Cardiac muscle cell (in vitro differentiated cells and primary cell): ENCODE measurements around the gene FAM167B. TPM values are rescaled to one million over a fixed set of nuclear protein-coding genes. Genes with fewer than 3 reads are reported as not detected.

ENCODE experiments used
- DNase-seq, 2 donors: peaks; one replicate each; pipeline versions ENCODE4 v3.0.0 to v3.0.0-alpha.2; 2010 to 2017; ENCODE audit warnings: low read depth in 1 of 2, low spot score in 1 of 2
- H3K27ac ChIP-seq: fragments of 200-600 bp; sonication (generic); 2 replicates; pipeline ENCODE4 v1.5.1; 2016
- H3K27me3 ChIP-seq: fragments of 200-600 bp; sonication (generic); 2 replicates; pipeline ENCODE4 v1.6.0; 2016; ENCODE audit warnings: control low read depth
- H3K36me3 ChIP-seq: fragments of 200-600 bp; sonication (generic); 2 replicates; pipeline ENCODE4 v1.5.1; 2016; ENCODE audit warnings: control low read depth
- H3K4me1 ChIP-seq: fragments of 200-600 bp; sonication (generic); 2 replicates; pipeline ENCODE4 v1.8.1; 2017; ENCODE audit warnings: low read depth, mild to moderate bottlenecking, mixed run types
- H3K4me3 ChIP-seq: fragments of 200-600 bp; sonication (generic); 2 replicates; pipeline ENCODE4 v1.5.1; 2016; ENCODE audit warnings: mild to moderate bottlenecking
- H3K9me3 ChIP-seq: fragments of 200-600 bp; sonication (generic); 2 replicates; pipeline ENCODE4 v1.5.1; 2017; ENCODE audit warnings: low read depth, mild to moderate bottlenecking, control low read depth
- CTCF ChIP-seq: IDR thresholded peaks from 2 replicates; pipeline ENCODE4 v1.5.1; 2012; ENCODE audit warnings: low read depth, mild to moderate bottlenecking, low read length
- polyA plus RNA-seq: library from polyadenylated mRNA; unstranded; fragments of >200 nt; fragmentation: Nextera tagmentation; extraction: Ambion mirVana; gene quantifications from 2 replicates; pipeline ENCODE4 v1.2.1, GENCODE V29; 2016
- total RNA-seq: library from RNA; depleted of rRNA; stranded (reverse); fragments of >200 nt; gene quantifications from 2 replicates; pipeline ENCODE4 v1.2.3, GENCODE V29; 2016

The FAM167B gene
- total and polyA plus RNA-seq, 2 experiments from 2014 or later = 1.2 to 2.1 TPM

- Histone ChIP-seq H3K4me3 (no peak within 1 kb of the TSS), H3K36me3 (peaks cover 1% of the 10 kb centered on the region), H3K4me1 (no peaks in the 10 kb centered on the region), H3K27me3 (no peaks in the 10 kb centered on the region), H3K27ac (no peak within 1 kb of the TSS), H3K9me3 (no peaks in the 10 kb centered on the region)
- peak in 1 of 2 donors; percentile 51 for DNase-seq
- no peak for TF ChIP-seq CTCF
Measured at GRCh38 chr1:32208891-32209328, 38.1 kb upstream of the FAM167B start, which contains the start of gene DCDC2B. DCDC2B (plus strand) TSS chr1:32209089; CDS start chr1:32209094, 5 bp downstream.

- DNase-seq = peak; percentile 76 to 80
- Histone ChIP-seq H3K27me3 (no peaks in the 10 kb centered on the region), H3K4me1 (no peaks in the 10 kb centered on the region), H3K4me3 (no peak overlapping the region), H3K9me3 (no peaks in the 10 kb centered on the region), H3K36me3 (peaks cover 11% of the 10 kb centered on the region), H3K27ac (no peak overlapping the region)
- TF ChIP-seq CTCF = peak; percentile 85
Measured at GRCh38 chr1:32215629-32216480, 31.2 kb upstream of the FAM167B start.

GRCh38 chr1:32216566-32216965, 30.5 kb upstream of the FAM167B start:
- DNase-seq = no peak
- H3K4me3 ChIP-seq = no peak overlapping the region
- peaks cover 11% of the 10 kb centered on the region for H3K36me3 ChIP-seq
- no peaks in the 10 kb centered on the region for H3K27me3 ChIP-seq
- no peak overlapping the region for H3K27ac ChIP-seq
- H3K4me1 ChIP-seq = peaks cover 6% of the 10 kb centered on the region
- no peaks in the 10 kb centered on the region for H3K9me3 ChIP-seq
- no peak for TF ChIP-seq CTCF

- no peak overlapping the region for H3K27ac ChIP-seq
- no peak for DNase-seq
- H3K4me3 ChIP-seq = no peak overlapping the region
- H3K4me1 ChIP-seq = peaks cover 10% of the 10 kb centered on the region
- H3K36me3 ChIP-seq = peaks cover 9% of the 10 kb centered on the region
- TF ChIP-seq CTCF = no peak
- no peaks in the 10 kb centered on the region for H3K27me3 ChIP-seq
- no peaks in the 10 kb centered on the region for H3K9me3 ChIP-seq
Measured at GRCh38 chr1:32219022-32219421, 28.0 kb upstream of the FAM167B start.

GRCh38 chr1:32220746-32221580, 26.1 kb upstream of the FAM167B start:
- Histone ChIP-seq H3K27ac (no peak overlapping the region), H3K36me3 (peaks cover 17% of the 10 kb centered on the region)
- no peak for TF ChIP-seq CTCF

More at GRCh38 chr1:32220746-32221580, 26.1 kb upstream of the FAM167B start:
- Histone ChIP-seq H3K4me3 (peak overlapping the region; percentile 93), H3K27me3 (no peaks in the 10 kb centered on the region), H3K4me1 (peaks cover 10% of the 10 kb centered on the region), H3K9me3 (no peaks in the 10 kb centered on the region)
- no peak for DNase-seq
